NCI-H1694 treated with DMSO at 0.1 percent for 48 hours (cell line): ENCODE data around the gene FBXO2.

Source experiments
- DNase-seq: peaks from one replicate; lab custom pipeline; 2025; lab: John Stamatoyannopoulos, UW

The FBXO2 gene

DNA sequence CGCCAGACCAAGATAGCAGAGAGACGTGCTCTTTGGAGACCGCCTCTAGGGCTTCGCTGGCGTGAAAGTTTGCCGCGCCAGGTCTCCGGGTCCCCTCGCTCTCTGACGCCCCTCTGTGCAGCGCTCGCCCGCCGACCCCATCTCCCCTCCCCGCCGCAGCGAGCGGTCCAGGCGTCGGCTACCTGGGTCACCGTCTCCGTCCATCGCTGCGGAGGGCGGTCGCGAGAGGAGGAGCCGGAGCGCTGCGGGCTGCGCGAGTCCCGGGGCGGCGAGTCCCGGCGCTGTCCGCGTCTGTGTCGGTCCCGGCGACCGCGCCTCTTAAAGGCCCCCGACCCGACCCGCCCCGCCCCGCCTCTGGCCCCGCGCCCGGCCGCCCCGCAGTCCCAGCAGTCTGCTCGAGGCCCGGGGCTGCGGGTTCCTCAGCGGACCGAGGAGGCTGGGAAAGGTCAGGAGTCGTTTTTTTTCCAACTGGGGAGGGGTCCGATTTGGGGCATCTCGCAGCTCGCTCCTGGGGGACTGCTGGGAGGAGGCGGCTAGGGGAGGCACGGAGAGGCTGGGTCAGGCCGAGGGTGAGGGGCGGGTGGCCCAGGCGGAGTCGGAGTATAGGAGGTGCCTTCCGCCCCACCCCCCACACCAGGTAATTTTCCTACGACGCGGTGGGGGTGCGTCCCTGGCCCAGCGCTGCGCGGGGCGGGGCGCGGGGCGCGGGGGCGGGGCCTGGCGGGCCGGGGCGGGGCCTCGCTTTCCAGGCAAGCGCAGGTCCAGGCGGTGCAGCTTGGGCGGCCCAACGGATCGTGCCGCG, at the start of gene FBXO2, which contains the start of gene FBXO44:
Gene FBXO2, minus strand, starts transcription at position 293 of the 802 bp plus-strand sequence. Its CDS starts 89 bp downstream, at position 204.
Gene FBXO44, plus strand, starts transcription at position 741 of the 802 bp plus-strand sequence. CDS start 959 bp downstream, outside the sequence.
- DNase-seq: no peak

- no peak for DNase-seq
Measured at GRCh38 chr1:11703357-11704193, 49.3 kb upstream of the FBXO2 start.

DNA sequence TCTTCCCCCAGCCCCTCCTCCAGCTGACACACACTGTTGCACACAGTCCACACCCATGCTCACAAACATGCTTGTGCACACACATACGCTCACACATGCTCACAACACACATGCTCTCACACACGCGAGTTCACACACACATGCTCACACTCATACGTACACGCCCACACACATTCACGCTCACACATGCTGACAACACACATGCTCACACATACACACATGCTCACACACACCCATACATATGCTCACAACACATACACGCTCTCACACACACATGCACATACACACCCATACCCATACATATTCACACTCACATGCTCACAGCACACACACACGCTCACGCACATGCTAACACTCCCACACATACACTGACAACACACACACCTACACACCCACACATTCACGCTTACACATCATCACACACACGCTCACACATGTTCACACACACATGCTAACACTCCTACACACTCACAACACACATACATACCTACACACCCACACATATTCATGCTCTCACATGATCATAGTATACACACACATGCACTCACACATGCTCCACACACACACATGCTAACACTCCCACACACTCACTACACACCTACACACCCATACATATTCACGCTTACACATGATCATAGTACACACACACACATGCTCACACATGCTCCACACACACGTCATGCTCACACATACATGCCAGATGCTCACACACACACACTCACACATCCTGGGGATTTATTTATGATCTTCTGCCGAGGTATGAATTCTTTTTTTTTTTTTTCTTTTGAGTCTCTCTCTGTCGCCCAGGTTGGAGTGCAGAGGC, 48.0 kb upstream of the FBXO2 start:
- DNase-seq: no peak

GRCh38 chr1:11701551-11701961, 47.3 kb upstream of the FBXO2 start:
- peak; percentile 42 for DNase-seq

- no peak for DNase-seq
Measured at GRCh38 chr1:11700601-11701467, 46.6 kb upstream of the FBXO2 start.

- no peak for DNase-seq
Measured at GRCh38 chr1:11697893-11698210, 43.6 kb upstream of the FBXO2 start.

DNA sequence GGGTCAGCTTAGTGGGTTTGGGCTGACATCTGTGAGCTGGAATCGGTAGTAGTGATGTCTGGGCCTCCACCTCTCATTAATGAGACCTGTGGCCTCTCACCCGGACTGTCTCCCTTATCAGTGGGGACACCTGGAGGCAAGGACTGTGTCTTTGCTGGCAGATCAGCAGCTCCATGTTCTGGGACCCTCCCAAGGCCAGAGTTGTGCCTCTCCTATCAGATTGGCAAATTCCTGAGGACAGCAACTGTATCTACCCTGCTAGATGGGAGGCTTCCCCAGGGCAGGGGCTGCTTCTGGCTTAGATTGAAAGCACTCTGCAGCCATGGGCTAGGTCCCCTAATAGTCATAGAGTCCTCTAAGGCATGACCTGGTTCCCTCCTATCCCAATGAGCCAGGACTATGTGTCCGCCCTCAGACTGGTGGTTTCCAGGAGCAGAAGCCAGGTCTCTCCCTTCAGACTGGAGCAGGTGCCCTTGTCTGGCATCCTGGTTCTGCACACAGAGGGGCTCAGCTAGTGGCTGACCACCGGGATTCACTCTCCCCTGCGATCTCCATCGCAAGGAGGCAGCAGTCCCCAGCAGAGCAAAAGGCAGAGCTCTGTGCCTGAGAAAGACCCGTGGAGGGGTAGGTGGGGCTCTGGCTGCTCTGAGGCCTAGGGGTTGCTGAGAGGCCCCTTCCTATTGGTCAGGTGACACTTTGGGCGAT, 43.1 kb upstream of the FBXO2 start:
- no peak for DNase-seq

GRCh38 chr1:11695861-11696260, 41.6 kb upstream of the FBXO2 start:
- no peak for DNase-seq

DNA sequence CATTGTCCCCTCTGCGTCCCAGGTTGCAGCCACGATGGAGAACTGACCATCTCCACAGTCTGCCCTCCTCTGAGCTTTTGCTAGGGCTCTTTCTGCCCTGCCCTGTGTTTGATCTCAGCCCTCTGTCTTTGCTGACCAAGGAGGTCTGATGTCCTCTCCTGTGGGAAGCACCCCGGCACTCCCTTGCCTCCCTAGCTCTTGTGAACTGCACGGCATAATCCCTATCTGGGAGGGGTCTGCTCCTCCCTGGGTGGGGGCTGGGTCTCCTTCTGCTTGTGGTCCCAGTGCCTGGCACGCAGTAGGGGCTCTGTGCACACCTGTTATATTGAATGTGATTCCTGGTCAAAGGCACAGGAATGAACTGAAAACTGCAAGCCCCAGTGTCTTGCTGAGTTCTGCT, 39.7 kb upstream of the FBXO2 start:
- DNase-seq: no peak

- no peak for DNase-seq
Measured at GRCh38 chr1:11693024-11693590, 38.9 kb upstream of the FBXO2 start.

DNA sequence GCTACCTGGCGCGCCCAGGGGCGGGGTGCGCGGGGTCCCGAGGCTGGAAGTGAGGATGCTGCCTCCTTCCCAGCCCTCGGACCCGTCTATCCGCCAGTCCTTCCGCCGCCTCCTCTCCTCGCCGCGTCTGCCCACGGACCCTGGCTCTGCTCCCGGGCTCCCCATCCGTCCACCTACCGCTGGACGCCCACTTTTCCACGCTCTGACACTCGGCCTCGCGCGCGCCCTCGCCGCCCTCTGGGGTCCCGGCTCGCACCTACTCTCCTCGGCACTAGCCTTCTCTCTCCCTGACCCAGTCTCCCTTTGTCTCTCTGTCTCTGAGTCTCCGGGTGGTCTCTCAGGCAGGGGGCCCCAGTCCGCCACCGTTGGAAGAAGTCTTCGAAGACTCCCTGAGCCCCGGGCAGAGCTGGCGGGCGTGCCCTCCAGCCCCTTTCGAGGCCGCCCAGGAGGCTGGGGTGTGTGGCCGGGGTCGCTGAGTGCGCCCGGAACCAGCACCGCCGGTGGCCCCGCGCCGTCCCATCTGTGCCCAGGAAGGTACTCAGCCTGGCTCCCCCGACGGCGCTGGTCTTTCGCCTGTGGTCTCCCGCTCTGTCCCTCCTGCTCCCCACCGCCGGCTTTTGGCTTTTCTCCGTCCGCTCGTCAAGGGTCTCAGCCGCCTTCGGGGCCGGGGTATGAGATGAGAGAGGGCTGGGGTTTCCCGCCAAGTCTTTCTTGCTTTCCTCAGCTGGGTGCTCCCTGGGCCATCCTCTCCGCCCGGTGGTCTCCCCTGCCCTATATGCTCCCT, 37.9 kb upstream of the FBXO2 start:
- DNase-seq: no peak

GRCh38 chr1:11691302-11691914, 37.2 kb upstream of the FBXO2 start, which contains the start of gene DRAXIN:
Gene DRAXIN, plus strand, starts transcription at chr1:11691710. Its CDS starts 14,549 bp downstream, at chr1:11706259.
- DNase-seq: peak; percentile 28

GRCh38 chr1:11690397-11691301, 36.4 kb upstream of the FBXO2 start:
- DNase-seq: no peak

GRCh38 chr1:11688506-11688905, 34.3 kb upstream of the FBXO2 start:
- no peak for DNase-seq

- DNase-seq: no peak
Measured at GRCh38 chr1:11685210-11685752, 31.1 kb upstream of the FBXO2 start.

GRCh38 chr1:11684070-11684469, 29.8 kb upstream of the FBXO2 start:
- DNase-seq: no peak

DNA sequence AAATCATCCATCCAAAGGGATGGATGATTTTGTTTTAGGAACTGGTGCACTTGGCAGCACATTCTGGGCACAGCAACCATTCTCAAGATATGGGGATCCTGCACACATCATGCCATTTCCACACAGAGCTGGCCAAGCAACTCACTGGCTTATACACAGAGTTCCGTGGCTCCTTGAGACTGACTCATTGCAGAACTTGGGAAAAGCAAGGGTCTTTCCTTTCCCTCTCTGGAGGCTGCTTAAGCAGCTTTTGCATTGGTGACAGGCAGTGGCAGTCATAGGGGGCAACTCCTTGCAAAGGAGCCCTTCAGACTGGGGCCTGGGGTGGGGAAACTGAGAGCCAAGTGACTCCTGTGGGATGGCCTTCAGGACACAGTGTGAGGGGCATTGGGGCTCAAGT, 28.6 kb upstream of the FBXO2 start:
- no peak for DNase-seq
